GM13977 (cell line): ENCODE data around the gene C16orf54.

ENCODE experiments used
- DNase-seq: peaks from one replicate; pipeline ENCODE4 v3.0.0; 2012; ENCODE audit warnings: low spot score
- in situ Hi-C: fragments of 300-500 bp; cut with MboI; formaldehyde crosslinking; loops from one replicate; pipeline ENCODE4 v1.12.0; 2022; ENCODE audit warnings: low sequenced_read_pairs, low pct_unique_long_range_greater_than_20kb, mixed read lengths, inconsistent platforms; ENCODE audit not compliant: unreplicated experiment
- TF ChIP-seq, protein P1 (sequence below): IDR thresholded peaks from 2 replicates; pipeline ENCODE4 v1.5.1; 2012; ENCODE audit warnings: mild to moderate bottlenecking, control low read depth; ENCODE audit not compliant: insufficient read depth; ENCODE audit errors: extremely low read depth, missing control alignments

The C16orf54 gene

GRCh38 chr16:29702269-29702668 lies 43.5 kb downstream of the C16orf54 start:
- in situ Hi-C loops: no loop called here
- TF ChIP-seq, protein P1, sequence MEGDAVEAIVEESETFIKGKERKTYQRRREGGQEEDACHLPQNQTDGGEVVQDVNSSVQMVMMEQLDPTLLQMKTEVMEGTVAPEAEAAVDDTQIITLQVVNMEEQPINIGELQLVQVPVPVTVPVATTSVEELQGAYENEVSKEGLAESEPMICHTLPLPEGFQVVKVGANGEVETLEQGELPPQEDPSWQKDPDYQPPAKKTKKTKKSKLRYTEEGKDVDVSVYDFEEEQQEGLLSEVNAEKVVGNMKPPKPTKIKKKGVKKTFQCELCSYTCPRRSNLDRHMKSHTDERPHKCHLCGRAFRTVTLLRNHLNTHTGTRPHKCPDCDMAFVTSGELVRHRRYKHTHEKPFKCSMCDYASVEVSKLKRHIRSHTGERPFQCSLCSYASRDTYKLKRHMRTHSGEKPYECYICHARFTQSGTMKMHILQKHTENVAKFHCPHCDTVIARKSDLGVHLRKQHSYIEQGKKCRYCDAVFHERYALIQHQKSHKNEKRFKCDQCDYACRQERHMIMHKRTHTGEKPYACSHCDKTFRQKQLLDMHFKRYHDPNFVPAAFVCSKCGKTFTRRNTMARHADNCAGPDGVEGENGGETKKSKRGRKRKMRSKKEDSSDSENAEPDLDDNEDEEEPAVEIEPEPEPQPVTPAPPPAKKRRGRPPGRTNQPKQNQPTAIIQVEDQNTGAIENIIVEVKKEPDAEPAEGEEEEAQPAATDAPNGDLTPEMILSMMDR: no peak
- peak; percentile 46 for DNase-seq

DNA sequence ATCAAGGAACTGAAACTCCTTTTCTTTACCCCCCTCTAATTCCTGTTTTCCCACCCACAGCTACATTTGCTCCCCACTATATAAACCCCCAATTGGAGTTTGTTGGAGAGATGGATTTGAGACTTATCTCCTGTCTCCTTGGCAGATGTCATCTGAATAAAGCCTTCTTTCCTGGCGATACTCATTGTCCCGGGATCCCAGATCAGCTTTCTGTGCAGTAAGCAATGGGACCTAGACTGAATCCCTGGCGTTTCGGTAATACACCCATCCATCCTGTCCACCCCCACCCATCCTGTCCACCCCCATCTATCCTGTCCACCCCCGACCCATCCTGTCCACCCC lies 44.6 kb downstream of the C16orf54 start:
- no peak for DNase-seq
- in situ Hi-C loops: no loop called here
- TF ChIP-seq, protein P1: no peak

- DNase-seq: peak; percentile 80
- TF ChIP-seq, protein P1: peak; percentile 84
- in situ Hi-C loops: no loop called here
These were observed 45.4 kb downstream of the C16orf54 start for GRCh38 chr16:29700253-29700987.

- TF ChIP-seq, protein P1: no peak
- in situ Hi-C loops: no loop called here
- peak; percentile 10 for DNase-seq
These were observed 46.2 kb downstream of the C16orf54 start for GRCh38 chr16:29699324-29700219.

DNA sequence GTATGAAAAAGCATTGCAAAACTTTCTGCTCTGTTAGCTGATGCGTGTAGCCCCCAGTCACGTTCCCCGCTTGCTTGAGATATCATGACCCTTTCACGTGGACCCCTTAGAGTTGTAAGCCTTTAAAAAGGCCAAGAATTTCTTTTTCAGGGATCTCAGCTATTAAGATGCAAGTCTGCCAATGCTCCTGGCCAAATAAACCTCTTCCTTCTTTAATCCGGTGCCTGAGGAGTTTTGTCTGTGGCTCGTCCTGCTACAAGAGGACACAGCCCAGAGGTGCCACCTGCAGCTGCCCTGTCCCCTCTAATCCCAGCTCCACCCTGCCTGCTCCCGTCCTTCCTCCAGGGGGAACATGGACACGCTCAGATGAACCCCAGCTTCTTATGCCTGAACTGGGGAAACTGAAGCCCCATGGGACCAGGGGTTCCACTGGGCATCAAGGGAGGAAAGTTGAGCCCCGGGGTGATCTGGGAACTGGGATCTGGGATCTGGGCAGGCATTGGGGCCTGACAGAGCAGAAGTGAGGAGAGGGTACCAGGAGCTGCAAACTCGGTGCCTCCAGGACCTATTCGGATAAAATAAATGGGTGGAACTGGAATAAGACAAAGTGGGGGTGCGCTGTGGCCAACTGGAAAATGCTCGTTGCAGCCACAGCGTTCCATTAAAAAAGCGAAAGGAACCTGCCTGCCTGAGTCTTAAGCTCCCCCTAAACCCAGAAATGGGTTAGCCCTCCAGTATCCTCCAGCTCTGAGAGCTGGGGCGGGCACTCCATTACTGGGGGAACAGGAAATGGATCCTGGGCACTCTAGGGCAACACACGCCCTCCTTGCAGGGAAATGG lies 47.1 kb downstream of the C16orf54 start:
- no peak for DNase-seq
- in situ Hi-C loops: no loop called here
- TF ChIP-seq, protein P1: no peak

DNA sequence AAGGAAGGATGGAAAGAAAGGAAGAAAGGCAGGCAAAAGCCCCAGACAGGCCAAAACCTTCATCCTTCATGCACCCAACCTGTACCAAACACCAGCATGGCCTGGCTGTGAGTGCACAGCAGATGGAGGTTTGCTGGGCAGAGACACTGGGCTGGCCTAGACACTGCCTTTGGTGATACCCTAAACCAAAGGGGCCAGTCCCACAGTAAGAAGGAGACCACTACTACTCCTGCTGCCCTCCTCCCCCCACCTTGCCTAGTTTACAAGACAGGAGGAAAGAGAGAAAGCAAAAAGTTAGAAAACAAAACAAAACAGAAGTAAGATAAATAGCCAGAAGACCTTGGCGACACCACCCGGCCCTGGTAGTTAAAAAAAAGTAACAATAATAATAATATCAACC lies 47.7 kb downstream of the C16orf54 start:
- no peak for DNase-seq
- in situ Hi-C loops: no loop called here
- TF ChIP-seq, protein P1: no peak
